ENCODE measurements around the gene ZNF609.

- no peak for TF ChIP-seq CTCF (IDR thresholded peaks at IDR 0.05 in 2 of 3, conservative IDR thresholded peaks at IDR 0.05 in 1 of 3; ENCODE audit: borderline replicate concordance in 1 of 3, insufficient read depth in 1 of 3, low read depth in 2 of 3, low read length in 2 of 3)
- no peak for TF ChIP-seq POLR2A (IDR thresholded peaks at IDR 0.05; ENCODE audit: borderline replicate concordance, extremely low read depth, insufficient read depth, insufficient read length)
These were observed 163.1 kb downstream of the ZNF609 start for GRCh38 chr15:64623347-64623996.
